H1 (cell line): ENCODE data around the gene HPCAL4. TPM values are rescaled to one million over a fixed set of nuclear protein-coding genes. Genes with fewer than 3 reads are reported as not detected.

Source experiments
- BRCA1 ChIP-seq: IDR thresholded peaks from 2 replicates; pipeline ENCODE4 v1.6.1; 2012; ENCODE audit warnings: low read depth, low read length, improper control_type of control experiment
- JUN ChIP-seq: IDR thresholded peaks from 2 replicates; pipeline ENCODE4 v1.6.1; 2011; ENCODE audit warnings: low read depth, mild to moderate bottlenecking, improper control_type of control experiment, low read length
- KDM1A ChIP-seq: fragments of 200-600, 300-600 bp; sonication (generic); IDR thresholded peaks from 2 replicates; pipeline ENCODE4 v1.7.1; 2016; ENCODE audit warnings: mild to moderate bottlenecking, low read length, borderline replicate concordance
- KDM5A ChIP-seq: fragments of 200-600 bp; IDR thresholded peaks from 2 replicates; pipeline ENCODE4 v1.7.1; 2012; ENCODE audit warnings: mild to moderate bottlenecking, low read length, inconsistent platforms, mixed read lengths
- RBBP5 ChIP-seq: IDR thresholded peaks from 2 replicates; pipeline ENCODE4 v1.7.1; 2012; ENCODE audit warnings: low read depth, mild to moderate bottlenecking, inconsistent platforms, low read length, moderate library complexity, borderline replicate concordance
- RNF2 ChIP-seq: fragments of 200-900, 300-1000 bp; sonication (generic); IDR thresholded peaks from 2 replicates; pipeline ENCODE4 v1.7.1; 2016; ENCODE audit warnings: borderline replicate concordance, low read depth, mild to moderate bottlenecking, antibody characterized with exemption, low read length; ENCODE audit not compliant: poor library complexity, severe bottlenecking; ENCODE audit errors: missing control alignments
- SIRT6 ChIP-seq: IDR thresholded peaks from one replicate; pipeline ENCODE4 v1.7.1; 2012; ENCODE audit warnings: low read length, inconsistent platforms
- SP1 ChIP-seq: IDR thresholded peaks from 2 replicates; pipeline ENCODE4 v1.6.1; 2011; ENCODE audit warnings: low read depth, low read length
- SP2 ChIP-seq: IDR thresholded peaks from 2 replicates; pipeline ENCODE4 v1.6.1; 2012; ENCODE audit warnings: mild to moderate bottlenecking, low read length, inconsistent platforms
- SUZ12 ChIP-seq: fragments of 200-600 bp; sonication (generic); IDR thresholded peaks from 2 replicates; pipeline ENCODE4 v1.6.1; 2012; ENCODE audit warnings: mild to moderate bottlenecking, inconsistent platforms, low read length, moderate library complexity, mixed read lengths
- TAF7 ChIP-seq: optimal IDR thresholded peaks from 2 replicates; pipeline ENCODE3; 2011; ENCODE audit warnings: low read depth, mild to moderate bottlenecking, inconsistent platforms, low read length, moderate library complexity, borderline replicate concordance
- YY1 ChIP-seq: IDR thresholded peaks from 2 replicates; pipeline ENCODE4 v1.6.1; 2011; ENCODE audit warnings: low read depth, mild to moderate bottlenecking, low read length
- polyA plus RNA-seq, 7 experiments: library from polyadenylated mRNA; depleted of rRNA in 3 of 7; stranded (reverse) in 5 of 7; unstranded in 2 of 7; fragments of >200 nt in 5 of 7; fragments of 200-250 nt in 2 of 7; gene quantifications; 1 replicate in 5 of 7; 2 replicates in 1 of 7; 4 replicates in 1 of 7; pipeline versions ENCODE4 v1.2.1 to v1.2.3, GENCODE V29; 2011 to 2013; ENCODE audit warnings: missing spikeins in 2 of 7, mixed read lengths in 2 of 7
- total RNA-seq: library from RNA; stranded (reverse); fragmentation: NEBNext Ultra II Directional; extraction: Animal tissue kit (Norgen Biotek cat#: 25700); gene quantifications from 2 replicates; pipeline ENCODE4 v1.2.1, GENCODE V29; 2021
- TF ChIP-seq, protein P1 (sequence below): IDR thresholded peaks from 2 replicates; pipeline ENCODE4 v1.6.1; 2012; ENCODE audit warnings: low read length, inconsistent platforms
- TF ChIP-seq, protein P2 (sequence below): IDR thresholded peaks from 2 replicates; pipeline ENCODE4 v1.6.1; 2011; ENCODE audit warnings: low read length, improper control_type of control experiment
- TF ChIP-seq, protein P3 (sequence below), 3 experiments: IDR thresholded peaks; 1 replicate in 2 of 3; 2 replicates in 1 of 3; pipeline versions ENCODE4 v1.5.1 to v1.6.1; 2011; ENCODE audit warnings: low read length in 3 of 3, mild to moderate bottlenecking in 3 of 3, inconsistent platforms in 2 of 3, low read depth in 1 of 3, moderate library complexity in 1 of 3; ENCODE audit not compliant: insufficient read depth in 1 of 3; ENCODE audit errors: control extremely low read depth in 1 of 3

HPCAL4 gene
- total and polyA plus RNA-seq, 2 of the 8 experiments (the other 6 are each of a cell fraction or from before 2014, with no cell fraction given), result 0.54 to 0.74 TPM

DNA sequence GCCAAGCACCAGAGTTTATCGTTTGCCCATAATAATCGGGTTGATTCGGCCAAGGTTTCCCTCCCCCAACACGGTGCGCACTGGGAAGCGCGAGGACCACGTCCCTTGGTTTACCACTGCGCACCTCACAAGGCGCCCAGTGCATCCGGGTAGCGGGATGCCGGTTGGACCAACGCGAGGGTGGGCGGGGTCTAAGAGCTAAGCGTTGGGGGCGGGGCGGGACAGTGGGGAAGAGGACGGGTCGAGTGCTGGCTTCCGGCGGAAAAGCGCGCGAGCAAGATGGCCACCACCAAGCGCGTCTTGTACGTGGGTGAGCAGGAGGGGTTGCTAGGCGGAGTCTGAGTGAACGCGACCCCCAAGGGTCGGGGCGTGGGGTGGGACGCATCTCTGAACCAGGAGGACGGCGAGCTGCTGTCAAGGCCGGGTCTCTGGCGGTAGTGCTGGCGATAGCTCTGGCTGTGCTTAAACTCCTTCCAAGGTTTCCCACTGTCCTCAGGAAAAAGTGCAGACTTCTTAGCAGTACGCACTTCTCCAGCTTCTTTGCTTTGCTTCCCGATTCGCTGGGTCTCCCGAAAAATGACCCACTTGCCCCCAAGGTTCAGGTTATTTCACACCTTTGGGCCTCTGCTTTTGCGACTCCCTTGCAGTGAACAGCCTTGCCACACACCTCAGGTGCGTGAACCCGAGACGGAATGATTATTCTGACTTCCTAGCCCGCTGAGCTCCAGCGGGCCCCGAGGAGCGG, 47.6 kb upstream of the HPCAL4 start, which contains the start of gene PPIE (continued):
- no peak; the same call in 1 of the 2 replicates for TF ChIP-seq RBBP5
- peak; percentile 25; the same call in 1 of the 2 replicates for TF ChIP-seq KDM1A
- no peak for TF ChIP-seq TAF7
- TF ChIP-seq, protein P1, sequence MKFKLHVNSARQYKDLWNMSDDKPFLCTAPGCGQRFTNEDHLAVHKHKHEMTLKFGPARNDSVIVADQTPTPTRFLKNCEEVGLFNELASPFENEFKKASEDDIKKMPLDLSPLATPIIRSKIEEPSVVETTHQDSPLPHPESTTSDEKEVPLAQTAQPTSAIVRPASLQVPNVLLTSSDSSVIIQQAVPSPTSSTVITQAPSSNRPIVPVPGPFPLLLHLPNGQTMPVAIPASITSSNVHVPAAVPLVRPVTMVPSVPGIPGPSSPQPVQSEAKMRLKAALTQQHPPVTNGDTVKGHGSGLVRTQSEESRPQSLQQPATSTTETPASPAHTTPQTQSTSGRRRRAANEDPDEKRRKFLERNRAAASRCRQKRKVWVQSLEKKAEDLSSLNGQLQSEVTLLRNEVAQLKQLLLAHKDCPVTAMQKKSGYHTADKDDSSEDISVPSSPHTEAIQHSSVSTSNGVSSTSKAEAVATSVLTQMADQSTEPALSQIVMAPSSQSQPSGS, result no peak
- TF ChIP-seq, protein P2, sequence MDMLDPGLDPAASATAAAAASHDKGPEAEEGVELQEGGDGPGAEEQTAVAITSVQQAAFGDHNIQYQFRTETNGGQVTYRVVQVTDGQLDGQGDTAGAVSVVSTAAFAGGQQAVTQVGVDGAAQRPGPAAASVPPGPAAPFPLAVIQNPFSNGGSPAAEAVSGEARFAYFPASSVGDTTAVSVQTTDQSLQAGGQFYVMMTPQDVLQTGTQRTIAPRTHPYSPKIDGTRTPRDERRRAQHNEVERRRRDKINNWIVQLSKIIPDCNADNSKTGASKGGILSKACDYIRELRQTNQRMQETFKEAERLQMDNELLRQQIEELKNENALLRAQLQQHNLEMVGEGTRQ, result no peak
- TF ChIP-seq KDM5A, result peak; percentile 82
- no peak for TF ChIP-seq SIRT6
- TF ChIP-seq YY1, result peak; percentile 92
- TF ChIP-seq BRCA1, result no peak
- no peak for TF ChIP-seq SP1
- no peak for TF ChIP-seq RNF2
- TF ChIP-seq JUN, result no peak
- TF ChIP-seq SP2, result no peak
- TF ChIP-seq, protein P3, sequence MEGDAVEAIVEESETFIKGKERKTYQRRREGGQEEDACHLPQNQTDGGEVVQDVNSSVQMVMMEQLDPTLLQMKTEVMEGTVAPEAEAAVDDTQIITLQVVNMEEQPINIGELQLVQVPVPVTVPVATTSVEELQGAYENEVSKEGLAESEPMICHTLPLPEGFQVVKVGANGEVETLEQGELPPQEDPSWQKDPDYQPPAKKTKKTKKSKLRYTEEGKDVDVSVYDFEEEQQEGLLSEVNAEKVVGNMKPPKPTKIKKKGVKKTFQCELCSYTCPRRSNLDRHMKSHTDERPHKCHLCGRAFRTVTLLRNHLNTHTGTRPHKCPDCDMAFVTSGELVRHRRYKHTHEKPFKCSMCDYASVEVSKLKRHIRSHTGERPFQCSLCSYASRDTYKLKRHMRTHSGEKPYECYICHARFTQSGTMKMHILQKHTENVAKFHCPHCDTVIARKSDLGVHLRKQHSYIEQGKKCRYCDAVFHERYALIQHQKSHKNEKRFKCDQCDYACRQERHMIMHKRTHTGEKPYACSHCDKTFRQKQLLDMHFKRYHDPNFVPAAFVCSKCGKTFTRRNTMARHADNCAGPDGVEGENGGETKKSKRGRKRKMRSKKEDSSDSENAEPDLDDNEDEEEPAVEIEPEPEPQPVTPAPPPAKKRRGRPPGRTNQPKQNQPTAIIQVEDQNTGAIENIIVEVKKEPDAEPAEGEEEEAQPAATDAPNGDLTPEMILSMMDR (IDR thresholded peaks at IDR 0.05; ENCODE audit: control extremely low read depth in 1 of 3, insufficient read depth in 1 of 3, low read depth in 1 of 3, low read length in 3 of 3), result no peak
- TF ChIP-seq SUZ12, result no peak
